Measurements from ENCODE around the gene RELN.
"Not testable (repeated sequence)": the region's sequence is repeated elsewhere in the genome, so short reads cannot be mapped to it uniquely, and the experiment has no call there.

RELN gene

GRCh38 chr7:103896826-103897225, 92.6 kb downstream of the RELN start:
- in situ Hi-C loops (cut with HindIII; ENCODE audit: low sequenced_read_pairs): not testable (repeated sequence)

DNA sequence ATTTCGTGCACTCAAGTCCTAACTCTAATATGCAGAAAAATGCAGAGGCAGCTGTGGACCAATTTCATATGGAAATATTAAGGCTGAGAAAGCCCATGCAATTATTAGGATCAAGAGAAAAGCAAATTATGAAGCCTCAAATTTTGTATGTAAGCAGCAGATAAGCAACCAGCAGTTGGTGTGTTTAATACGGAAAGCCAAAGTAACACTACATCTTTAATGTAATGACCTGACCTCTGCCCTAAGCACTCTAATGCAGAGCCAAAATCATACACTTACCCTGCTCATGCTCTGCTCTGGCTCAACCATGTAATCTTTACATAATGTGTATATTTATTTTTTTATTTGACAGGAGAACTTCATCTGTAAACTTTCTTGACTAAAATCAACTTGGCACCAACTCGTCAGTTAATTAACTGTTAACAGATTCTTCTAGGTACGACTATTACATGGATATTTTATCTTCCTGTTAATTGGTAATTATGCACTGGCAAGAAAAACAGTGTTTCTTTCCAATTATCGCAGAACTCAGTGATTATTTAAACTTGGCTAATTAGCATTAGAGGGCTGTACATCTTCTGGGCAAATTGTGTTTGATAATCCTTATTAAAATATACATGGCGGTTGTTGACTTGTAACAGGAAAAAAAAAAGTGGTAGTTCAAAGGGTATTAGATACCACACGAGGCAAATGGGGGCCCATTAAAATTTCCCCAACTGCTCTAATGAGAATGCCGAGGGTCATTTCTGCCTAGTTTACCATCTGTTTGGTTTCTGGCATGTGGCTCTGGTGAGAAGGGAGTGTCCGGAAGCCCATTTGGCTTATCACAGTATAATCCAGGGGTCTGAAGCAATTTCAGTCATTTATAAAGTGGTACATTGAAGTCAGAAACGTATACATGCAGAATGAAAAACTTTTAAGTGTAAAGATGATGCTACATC, 94.5 kb downstream of the RELN start:
- in situ Hi-C loops (cut with HindIII; ENCODE audit: low sequenced_read_pairs): no loop called here

DNA sequence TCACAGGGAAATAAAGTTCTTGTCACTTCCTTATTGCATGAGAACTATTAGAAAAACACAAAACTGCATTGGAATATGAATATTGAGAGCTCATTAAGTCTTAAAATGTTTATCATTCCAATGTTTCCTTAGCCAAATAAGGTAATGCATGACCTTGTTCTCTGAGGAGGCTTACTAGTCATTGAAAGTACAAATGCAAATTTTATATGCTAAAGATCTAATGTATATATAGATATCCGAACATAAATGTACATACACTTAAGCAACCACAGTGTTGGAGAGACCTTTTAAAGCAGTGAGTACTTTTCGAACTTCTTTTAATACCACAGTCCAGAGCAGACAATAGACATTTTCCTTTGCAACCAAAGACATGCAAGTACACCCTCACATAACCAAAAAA, 96.1 kb downstream of the RELN start:
- in situ Hi-C loops (cut with HindIII; ENCODE audit: low sequenced_read_pairs): no loop called here

GRCh38 chr7:103889451-103889850, 100.0 kb downstream of the RELN start:
- in situ Hi-C loops (cut with HindIII; ENCODE audit: low sequenced_read_pairs): no loop called here

- in situ Hi-C loops (cut with HindIII; ENCODE audit: low sequenced_read_pairs): no loop called here
Measured at GRCh38 chr7:103888603-103889153, 100.8 kb downstream of the RELN start.

- in situ Hi-C loops (cut with HindIII; ENCODE audit: low sequenced_read_pairs): no loop called here
Measured at GRCh38 chr7:103887853-103888602, 101.4 kb downstream of the RELN start.

- in situ Hi-C loops (cut with HindIII; ENCODE audit: low sequenced_read_pairs): no loop called here
Measured at GRCh38 chr7:103887050-103887449, 102.4 kb downstream of the RELN start.

GRCh38 chr7:103879928-103880600, 109.4 kb downstream of the RELN start:
- in situ Hi-C loops (cut with HindIII; ENCODE audit: low sequenced_read_pairs): no loop called here

DNA sequence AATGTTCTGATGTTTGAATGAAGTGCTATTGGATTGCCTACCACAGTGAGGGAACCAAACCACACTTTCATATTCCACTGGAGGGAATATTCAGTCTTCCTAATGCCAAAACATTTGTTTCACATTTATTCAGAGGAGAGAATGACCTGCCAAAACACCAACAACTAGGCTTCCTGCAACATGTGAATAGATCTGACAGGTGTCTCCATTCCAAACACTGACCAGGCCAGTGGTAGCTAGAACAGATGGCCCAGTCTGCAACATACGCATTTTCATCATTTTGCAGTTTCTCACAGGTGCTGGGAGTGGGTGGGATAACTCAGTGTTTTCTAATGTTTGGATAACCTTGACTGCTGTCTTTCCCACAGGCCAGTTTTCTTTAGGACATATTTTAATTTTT, 110.0 kb downstream of the RELN start:
- in situ Hi-C loops (cut with HindIII; ENCODE audit: low sequenced_read_pairs): no loop called here

DNA sequence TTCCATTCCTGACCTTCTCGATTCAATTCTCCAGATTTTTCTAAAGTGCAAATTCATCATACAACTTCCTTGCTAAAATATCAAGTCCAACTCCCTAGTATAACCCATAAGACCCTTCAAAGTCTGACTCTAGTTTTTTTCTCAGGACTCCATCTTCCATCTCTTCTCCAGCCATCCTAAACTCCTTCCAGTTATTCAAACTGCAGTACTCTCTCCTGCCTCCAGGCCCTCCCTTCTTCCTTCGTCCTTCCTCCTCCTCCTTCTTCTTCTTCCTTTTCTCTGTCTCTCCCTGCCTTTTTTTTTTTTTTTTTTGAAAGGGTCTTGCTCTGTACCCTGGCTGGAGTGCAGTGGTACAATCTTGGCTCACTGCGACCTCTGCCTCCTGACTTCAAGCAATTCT, 111.9 kb downstream of the RELN start:
- in situ Hi-C loops (cut with HindIII; ENCODE audit: low sequenced_read_pairs): no loop called here

- in situ Hi-C loops (cut with HindIII; ENCODE audit: low sequenced_read_pairs): no loop called here
Measured at GRCh38 chr7:103875718-103876117, 113.7 kb downstream of the RELN start.

GRCh38 chr7:103871473-103871872, 118.0 kb downstream of the RELN start:
- in situ Hi-C loops (cut with HindIII; ENCODE audit: low sequenced_read_pairs): no loop called here

DNA sequence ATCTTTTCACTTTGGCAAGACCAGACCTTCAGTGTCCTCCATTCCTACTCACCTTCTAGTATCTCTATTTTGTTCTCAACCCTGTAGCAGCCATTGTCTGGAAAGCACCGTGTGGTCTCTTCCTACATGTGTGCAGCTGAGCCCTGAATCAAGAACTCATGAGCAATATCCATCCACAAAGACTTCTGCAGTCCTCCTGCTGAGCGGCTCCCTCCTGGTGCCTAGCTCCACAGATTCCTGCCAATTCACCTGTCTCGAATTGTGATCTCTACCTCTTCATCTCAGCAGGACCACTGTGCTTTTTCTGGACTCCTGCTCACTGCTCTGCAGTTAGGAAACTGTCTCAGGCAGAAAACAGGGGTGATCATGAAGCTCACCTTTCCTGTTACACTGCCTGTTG, 118.8 kb downstream of the RELN start:
- in situ Hi-C loops (cut with HindIII; ENCODE audit: low sequenced_read_pairs): no loop called here

- in situ Hi-C loops (cut with HindIII; ENCODE audit: low sequenced_read_pairs): loop anchor here (5.0 kb wide), 1 partner anchor 61 kb away; no protein-coding TSS in a partner anchor
Measured at GRCh38 chr7:103867874-103868273, 121.6 kb downstream of the RELN start.

DNA sequence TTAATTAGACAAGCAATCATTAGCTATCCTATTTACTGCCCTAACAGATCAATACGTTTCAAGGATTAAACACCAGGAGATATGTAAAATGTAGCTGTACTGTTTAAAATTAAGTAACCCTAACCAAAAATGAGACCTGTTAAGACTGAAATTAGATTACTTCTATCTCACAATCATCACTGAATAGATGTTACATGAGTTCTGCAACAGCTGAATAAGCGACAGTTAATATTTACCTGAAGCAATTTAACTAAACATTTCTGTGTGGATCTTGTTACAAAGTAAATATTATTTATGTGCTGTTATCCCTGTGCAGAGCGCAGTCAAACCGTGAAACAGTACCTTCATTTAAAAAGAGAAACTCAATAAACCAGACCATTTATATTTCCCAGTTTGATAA, 122.5 kb downstream of the RELN start:
- in situ Hi-C loops (cut with HindIII; ENCODE audit: low sequenced_read_pairs): loop anchor here (5.0 kb wide), 1 partner anchor 60 kb away; no protein-coding TSS in a partner anchor

DNA sequence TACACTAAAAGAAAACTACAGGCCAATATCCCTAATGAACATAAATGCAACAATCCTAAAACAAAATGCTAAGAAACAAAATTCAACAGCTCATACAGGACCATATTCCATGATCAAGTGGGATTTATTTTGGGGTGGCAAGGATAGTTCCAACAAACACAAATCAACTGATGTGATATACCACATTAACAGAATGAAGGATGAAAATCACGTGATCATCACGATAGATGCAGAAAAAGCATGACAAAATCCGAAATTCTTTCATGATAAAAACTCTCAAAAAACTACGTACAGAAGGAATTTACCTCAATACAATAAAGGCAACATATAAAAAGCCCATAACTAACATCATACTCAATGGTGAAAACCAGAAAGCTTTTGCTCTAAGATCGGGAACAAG, 124.0 kb downstream of the RELN start:
- in situ Hi-C loops (cut with HindIII; ENCODE audit: low sequenced_read_pairs): loop anchor here (5.0 kb wide), 1 partner anchor 58 kb away; no protein-coding TSS in a partner anchor

DNA sequence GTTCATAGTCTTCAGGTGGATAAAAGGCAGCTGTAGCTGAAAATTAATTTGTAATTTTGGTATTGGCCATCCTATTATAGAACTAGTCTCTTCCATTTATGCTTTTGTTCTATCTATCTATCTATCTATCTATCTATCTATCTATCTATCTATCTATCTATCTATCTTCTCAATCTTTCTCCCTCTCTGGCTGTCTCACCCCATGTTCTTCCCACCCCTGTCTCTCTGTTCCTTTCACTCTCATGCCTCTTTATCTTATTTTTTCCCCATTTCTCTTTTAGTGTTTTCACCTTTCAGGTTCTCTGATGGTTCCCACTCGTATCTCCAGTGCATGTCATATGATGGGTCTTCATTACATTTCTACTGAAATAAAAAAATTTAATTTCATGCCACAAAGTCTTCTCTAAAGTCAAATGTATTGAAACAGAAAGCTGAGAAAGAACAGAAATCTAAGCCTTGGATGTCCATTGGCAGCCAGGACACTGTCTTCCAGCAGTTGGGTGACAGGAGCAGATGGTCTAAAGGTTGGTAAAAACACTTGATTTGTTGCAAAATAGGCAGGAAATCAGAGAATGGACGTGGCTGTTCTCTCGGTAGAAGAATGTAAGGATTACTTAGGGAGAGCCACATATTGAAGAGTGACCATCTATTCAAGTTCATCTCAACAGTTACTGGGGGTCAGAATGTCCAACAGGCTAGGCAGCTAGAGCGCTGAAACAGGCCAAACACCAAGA, 127.0 kb downstream of the RELN start:
- in situ Hi-C loops (cut with HindIII; ENCODE audit: low sequenced_read_pairs): loop anchor here (5.0 kb wide), 1 partner anchor 105 kb away; no protein-coding TSS in a partner anchor

DNA sequence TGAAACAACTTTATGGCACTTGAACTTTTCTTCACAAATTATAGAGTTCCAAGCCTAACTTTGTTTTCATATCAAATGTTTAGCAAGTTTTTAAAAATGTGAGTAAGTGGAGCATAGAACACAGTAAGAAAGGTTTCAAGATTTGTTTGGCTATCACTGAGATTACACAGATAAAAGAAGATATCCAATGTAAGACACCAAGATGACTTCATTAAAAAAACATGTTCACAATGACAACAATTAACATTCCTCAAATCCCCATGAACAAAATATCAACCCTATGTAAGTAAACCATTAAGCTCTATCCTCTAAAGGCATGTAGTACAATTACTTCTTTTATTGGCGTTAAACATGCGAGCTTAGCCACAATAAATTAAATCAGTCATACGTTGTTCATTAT, 129.7 kb downstream of the RELN start:
- in situ Hi-C loops (cut with HindIII; ENCODE audit: low sequenced_read_pairs): loop anchor here (5.0 kb wide), 1 partner anchor 102 kb away; no protein-coding TSS in a partner anchor

DNA sequence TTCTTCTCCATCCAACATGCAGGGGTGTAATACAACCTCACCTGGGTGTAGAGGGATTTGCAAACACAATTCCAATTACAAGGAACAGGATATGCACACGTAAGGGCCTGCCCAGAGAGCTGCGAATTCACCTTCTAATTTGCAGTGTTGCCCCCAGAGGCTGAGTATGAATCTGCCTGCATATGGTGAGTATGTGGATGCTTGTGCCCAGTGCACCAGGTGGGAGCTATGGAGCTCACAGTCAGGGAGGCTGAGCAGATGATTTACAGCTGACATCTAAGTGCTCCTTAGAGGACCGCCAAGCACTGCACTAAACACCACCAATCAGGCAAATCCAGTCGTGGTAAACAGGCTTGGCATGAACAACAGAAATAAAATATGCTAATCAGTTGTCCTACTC, 132.0 kb downstream of the RELN start:
- in situ Hi-C loops (cut with HindIII; ENCODE audit: low sequenced_read_pairs): no loop called here

DNA sequence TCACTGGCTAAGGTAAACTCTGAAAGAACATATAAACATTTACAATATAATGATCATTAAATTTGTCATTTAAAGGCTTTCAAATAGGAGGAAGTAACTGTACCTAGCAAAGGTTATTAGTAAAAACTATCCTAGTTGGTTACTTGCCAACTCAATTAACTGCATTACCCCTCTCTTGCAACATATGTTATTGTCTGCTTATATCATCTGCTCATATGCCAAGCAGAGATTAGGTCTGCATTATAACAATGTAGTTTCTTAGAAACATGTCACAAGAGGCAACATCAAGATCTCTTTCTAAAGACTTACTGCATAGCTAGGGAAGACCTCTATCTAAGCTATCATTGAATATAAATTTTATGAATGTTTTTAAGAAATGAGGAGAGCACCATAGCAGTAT, 132.5 kb downstream of the RELN start:
- in situ Hi-C loops (cut with HindIII; ENCODE audit: low sequenced_read_pairs): no loop called here
